GM12874 (cell line): Measurements from ENCODE around the gene SLC7A10.

Source experiments
- TF ChIP-seq, protein P1 (sequence below): IDR thresholded peaks from 2 replicates; pipeline ENCODE4 v1.5.1; 2011; ENCODE audit warnings: low read depth, mild to moderate bottlenecking, control low read depth, low read length, moderate library complexity; ENCODE audit not compliant: insufficient read depth

Gene SLC7A10

DNA sequence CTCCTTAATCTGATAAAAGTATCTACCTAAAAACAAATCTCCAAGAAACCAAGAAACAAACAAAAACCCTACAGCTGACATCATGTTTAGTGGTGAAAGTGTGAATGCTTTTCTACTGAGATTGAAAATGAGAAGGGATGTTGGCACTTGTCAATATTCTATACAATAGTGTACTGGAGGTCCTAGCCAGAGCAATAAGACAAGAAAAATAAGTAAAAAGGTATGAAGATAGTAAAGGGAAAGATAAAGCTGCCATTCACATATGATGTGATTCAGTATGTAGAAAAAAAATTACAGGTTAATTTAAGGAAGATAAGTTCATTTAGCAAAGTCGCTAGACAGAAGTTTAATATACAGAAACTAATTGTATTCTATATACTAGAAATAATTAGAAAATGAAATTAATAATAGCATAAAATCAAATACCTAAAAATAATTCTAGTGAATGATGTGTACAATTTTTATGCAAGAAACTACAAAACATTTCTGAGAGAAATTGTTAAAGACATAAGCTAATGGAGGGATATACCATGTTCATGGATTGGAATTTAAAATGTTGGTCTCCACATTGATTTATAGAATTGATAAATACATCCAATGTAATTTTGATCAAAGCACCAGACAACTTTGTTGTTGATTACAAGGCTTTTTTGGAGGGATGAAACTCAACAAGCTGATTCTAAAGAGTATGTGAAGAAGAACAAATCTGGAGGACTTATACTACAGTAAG is 2.4 kb upstream of the SLC7A10 start:
- TF ChIP-seq, protein P1, sequence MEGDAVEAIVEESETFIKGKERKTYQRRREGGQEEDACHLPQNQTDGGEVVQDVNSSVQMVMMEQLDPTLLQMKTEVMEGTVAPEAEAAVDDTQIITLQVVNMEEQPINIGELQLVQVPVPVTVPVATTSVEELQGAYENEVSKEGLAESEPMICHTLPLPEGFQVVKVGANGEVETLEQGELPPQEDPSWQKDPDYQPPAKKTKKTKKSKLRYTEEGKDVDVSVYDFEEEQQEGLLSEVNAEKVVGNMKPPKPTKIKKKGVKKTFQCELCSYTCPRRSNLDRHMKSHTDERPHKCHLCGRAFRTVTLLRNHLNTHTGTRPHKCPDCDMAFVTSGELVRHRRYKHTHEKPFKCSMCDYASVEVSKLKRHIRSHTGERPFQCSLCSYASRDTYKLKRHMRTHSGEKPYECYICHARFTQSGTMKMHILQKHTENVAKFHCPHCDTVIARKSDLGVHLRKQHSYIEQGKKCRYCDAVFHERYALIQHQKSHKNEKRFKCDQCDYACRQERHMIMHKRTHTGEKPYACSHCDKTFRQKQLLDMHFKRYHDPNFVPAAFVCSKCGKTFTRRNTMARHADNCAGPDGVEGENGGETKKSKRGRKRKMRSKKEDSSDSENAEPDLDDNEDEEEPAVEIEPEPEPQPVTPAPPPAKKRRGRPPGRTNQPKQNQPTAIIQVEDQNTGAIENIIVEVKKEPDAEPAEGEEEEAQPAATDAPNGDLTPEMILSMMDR: no peak

- TF ChIP-seq, protein P1: no peak
Observed at GRCh38 chr19:33227242-33227650, 1.6 kb upstream of the SLC7A10 start.

- TF ChIP-seq, protein P1: no peak
Observed at GRCh38 chr19:33226550-33227241, 1.0 kb upstream of the SLC7A10 start.

GRCh38 chr19:33224694-33225457 is 774 bp downstream of the SLC7A10 start:
- TF ChIP-seq, protein P1: no peak

GRCh38 chr19:33221638-33222037 is 4.0 kb downstream of the SLC7A10 start:
- TF ChIP-seq, protein P1: no peak

- TF ChIP-seq, protein P1: no peak
Observed at GRCh38 chr19:33220735-33221134, 4.9 kb downstream of the SLC7A10 start.

GRCh38 chr19:33220115-33220514 is 5.5 kb downstream of the SLC7A10 start:
- TF ChIP-seq, protein P1: no peak
